22Rv1 (cell line): ENCODE measurements around the gene CXCL16.

ENCODE experiments used
- H3K27ac ChIP-seq: fragments of 450-650 bp; 2 replicates; pipeline ENCODE4 v1.5.1; 2017
- ZFX ChIP-seq: fragments of 450-650 bp; IDR thresholded peaks from 2 replicates; pipeline ENCODE4 v1.6.1; 2017; ENCODE audit warnings: antibody characterized with exemption, borderline replicate concordance
- TF ChIP-seq, protein P1 (sequence below): fragments of 450-650 bp; IDR thresholded peaks from 2 replicates; pipeline ENCODE4 v1.5.1; 2017; ENCODE audit warnings: mild to moderate bottlenecking

Gene CXCL16

GRCh38 chr17:4748686-4749085 lies 9.0 kb upstream of the CXCL16 start:
- TF ChIP-seq ZFX, result no peak
- TF ChIP-seq, protein P1, sequence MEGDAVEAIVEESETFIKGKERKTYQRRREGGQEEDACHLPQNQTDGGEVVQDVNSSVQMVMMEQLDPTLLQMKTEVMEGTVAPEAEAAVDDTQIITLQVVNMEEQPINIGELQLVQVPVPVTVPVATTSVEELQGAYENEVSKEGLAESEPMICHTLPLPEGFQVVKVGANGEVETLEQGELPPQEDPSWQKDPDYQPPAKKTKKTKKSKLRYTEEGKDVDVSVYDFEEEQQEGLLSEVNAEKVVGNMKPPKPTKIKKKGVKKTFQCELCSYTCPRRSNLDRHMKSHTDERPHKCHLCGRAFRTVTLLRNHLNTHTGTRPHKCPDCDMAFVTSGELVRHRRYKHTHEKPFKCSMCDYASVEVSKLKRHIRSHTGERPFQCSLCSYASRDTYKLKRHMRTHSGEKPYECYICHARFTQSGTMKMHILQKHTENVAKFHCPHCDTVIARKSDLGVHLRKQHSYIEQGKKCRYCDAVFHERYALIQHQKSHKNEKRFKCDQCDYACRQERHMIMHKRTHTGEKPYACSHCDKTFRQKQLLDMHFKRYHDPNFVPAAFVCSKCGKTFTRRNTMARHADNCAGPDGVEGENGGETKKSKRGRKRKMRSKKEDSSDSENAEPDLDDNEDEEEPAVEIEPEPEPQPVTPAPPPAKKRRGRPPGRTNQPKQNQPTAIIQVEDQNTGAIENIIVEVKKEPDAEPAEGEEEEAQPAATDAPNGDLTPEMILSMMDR, result no peak
- no peak overlapping the region for H3K27ac ChIP-seq

GRCh38 chr17:4747847-4748246 lies 8.1 kb upstream of the CXCL16 start:
- no peak overlapping the region for H3K27ac ChIP-seq
- no peak for TF ChIP-seq ZFX
- TF ChIP-seq, protein P1, result no peak

DNA sequence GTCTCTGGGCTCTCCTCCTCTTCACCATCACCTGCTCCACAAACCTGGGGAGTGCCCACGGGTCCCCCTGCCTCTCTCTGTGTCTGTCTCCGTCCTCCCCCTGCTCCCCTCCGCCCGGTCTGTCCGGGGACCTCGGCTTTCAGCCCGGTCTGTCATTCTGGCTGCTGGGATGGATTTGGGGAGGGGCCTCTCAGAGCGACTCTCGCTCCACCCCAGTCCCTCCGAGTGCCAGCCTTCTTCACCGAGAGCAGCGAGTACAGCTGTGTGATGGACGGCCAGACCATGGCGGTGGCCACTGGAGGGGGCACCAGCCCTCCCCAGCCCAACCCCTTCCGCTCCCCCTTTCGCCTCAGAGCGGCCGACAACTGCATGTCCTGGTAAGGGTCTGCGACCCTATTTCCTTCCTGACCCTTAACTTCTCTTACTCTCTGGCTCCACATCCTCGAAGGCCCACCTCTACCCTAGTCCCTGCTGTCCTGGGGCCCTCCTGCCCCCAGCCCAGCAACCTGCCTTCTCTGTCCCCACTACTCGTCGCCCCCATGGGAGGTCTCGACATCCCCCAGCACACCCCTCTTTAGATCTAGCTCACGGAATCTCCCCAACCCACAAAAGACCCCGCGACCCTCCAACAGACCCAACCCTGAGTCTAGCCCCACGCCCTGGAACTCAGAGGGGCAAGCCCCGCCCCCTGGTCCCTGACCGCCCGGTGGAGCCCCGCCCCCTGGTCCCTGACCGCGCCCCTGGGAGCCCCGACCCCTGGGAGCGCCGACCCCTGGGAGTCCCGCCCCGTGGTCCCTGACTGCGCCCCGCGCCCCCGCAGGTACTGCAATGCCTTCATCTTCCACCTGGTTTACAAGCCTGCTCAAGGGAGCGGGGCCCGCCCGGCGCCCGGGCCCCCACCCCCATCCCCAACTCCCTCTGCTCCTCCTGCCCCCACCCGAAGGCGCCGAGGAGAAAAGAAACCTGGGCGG lies 5.6 kb upstream of the CXCL16 start:
- H3K27ac ChIP-seq, result no peak overlapping the region
- no peak for TF ChIP-seq ZFX
- TF ChIP-seq, protein P1, result no peak

- no peak overlapping the region for H3K27ac ChIP-seq
- TF ChIP-seq ZFX, result no peak
- TF ChIP-seq, protein P1, result no peak
Measured at GRCh38 chr17:4743898-4744297, 4.2 kb upstream of the CXCL16 start.

DNA sequence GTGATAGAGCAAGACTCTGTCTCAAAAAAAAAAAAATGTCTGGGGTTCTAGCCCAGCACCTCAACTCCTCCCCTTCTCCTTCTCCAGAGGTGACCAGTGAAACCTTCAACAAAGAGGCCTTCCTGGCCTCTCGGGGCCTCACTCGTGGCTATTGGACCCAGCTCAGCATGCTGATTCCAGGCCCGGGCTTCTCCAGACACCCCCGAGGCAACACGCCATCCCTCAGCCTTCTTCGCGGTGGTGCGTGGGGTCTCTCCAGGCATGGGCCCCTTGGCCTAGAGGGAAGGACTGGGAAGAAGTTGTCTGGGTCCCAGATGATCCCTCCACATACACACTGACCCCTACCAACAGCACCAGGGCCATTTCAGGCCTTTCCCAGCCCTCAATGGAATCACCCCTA lies 3.5 kb upstream of the CXCL16 start:
- H3K27ac ChIP-seq, result no peak overlapping the region
- TF ChIP-seq, protein P1, result no peak
- no peak for TF ChIP-seq ZFX

DNA sequence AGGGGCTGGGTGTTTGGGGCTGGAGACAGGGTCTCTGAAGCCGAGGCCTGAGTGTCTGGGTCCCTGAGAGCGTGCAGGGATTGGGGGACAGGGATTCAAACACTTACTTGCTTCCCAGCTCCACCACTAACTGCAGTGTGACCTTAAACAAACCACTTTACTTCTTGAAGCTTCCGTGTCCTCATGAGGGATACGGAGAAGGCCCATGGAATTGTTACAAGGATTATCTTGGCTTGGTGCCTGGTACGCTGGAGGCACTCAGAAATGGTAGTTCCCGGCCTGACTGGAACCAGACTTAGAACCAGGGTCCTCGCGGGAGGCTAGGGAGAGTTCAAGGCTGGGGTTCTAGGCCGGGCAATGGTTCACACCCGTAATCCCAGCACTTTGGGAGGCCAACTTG lies 2.9 kb upstream of the CXCL16 start:
- peak overlapping the region; percentile 18; the same call in 1 of the 2 replicates for H3K27ac ChIP-seq
- TF ChIP-seq ZFX, result no peak
- TF ChIP-seq, protein P1, result no peak

DNA sequence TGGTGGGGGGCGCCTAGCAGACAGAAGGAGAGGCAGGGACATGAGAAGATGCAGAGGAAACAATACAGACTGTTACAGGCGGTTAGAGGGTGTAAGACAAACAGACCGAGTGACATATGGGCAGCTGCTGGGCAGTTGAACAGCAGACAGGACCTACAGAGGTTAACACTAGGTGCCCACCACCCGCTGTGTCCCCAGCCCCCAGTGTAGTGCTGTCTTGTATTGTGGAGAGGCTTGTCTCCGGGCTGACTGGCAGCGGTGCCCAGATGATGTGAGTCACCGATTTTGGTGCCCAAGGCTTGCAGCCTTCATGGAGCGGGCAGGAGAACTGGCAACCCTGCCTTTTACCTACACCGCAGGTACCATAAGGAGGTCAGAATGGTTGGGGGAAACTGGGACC lies 2.4 kb upstream of the CXCL16 start:
- TF ChIP-seq ZFX, result no peak
- TF ChIP-seq, protein P1, result no peak
- peak overlapping the region; percentile 18; the same call in 1 of the 2 replicates for H3K27ac ChIP-seq
